GM19099 (cell line): ENCODE measurements around the gene ABI3BP.

ENCODE experiments used
- POLR2A ChIP-seq: IDR thresholded peaks from 3 replicates; pipeline ENCODE4 v1.6.1; 2011; ENCODE audit warnings: low read depth; ENCODE audit not compliant: insufficient read length; ENCODE audit errors: extremely low read depth

ABI3BP gene

GRCh38 chr3:100850156-100850555 is 143.1 kb downstream of the ABI3BP start:
- no peak for TF ChIP-seq POLR2A

DNA sequence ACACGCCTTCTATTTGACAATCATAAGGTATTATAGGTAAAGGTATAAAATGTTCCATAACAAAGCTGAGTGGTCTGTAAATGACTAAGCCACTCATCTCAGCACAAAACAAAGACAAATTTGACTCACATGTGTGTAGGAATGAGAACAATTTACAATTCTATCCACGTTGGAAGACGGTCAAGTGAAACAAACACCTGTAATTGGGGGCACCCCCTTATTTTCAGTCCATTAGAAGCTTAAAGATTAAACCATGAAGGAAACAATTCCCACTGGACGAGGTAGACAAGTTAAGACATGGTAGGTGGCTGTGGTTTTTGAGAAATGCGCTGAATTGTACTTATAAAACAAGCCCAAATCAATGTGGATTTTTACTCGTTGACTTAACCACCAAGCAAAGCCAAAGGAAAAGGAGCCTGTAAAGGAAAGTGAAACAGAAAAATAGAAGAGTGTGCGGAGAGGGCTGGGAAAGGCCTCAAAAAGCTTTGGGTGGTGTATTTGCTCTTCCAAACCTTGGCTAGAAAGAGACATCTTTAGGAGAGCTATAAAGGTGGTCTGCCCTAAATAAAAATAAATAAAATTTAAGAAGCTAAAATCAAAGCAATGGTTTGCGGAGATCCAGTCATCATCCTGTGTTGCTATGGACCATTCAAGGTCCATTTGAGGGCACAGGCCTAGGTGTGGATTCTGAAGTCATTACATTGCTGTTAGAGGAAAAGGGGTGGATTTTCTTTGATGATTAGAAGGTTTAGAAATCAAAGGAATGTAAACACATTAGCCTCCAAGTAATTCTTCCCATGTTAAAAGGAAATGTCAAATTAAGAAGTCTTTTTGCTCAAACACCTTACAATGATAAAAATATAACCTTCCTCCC is 148.9 kb downstream of the ABI3BP start:
- no peak for TF ChIP-seq POLR2A

DNA sequence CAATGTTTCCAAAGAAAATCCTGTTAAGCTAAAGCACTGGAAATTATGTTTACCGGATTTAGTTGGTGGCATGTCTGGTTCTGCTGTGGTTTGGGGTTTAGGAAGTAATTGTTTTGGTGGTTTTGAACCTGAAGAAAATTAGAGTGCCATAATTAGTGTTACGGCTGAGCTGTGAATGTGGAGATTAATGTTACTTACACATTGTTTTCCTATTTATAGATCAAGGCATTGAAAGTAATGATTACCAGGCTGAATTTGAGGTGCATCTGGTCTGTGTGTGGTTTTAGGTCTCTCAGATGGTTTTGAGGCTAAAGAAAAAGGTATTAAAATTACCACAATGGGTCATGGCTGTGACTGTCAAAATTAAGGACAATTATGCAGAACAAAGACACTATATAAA is 155.1 kb downstream of the ABI3BP start:
- no peak for TF ChIP-seq POLR2A

GRCh38 chr3:100836661-100837060 is 156.6 kb downstream of the ABI3BP start:
- TF ChIP-seq POLR2A, result no peak

- no peak for TF ChIP-seq POLR2A
Measured at GRCh38 chr3:100834332-100834731, 158.9 kb downstream of the ABI3BP start.

- no peak for TF ChIP-seq POLR2A
Measured at GRCh38 chr3:100833483-100833882, 159.7 kb downstream of the ABI3BP start.

DNA sequence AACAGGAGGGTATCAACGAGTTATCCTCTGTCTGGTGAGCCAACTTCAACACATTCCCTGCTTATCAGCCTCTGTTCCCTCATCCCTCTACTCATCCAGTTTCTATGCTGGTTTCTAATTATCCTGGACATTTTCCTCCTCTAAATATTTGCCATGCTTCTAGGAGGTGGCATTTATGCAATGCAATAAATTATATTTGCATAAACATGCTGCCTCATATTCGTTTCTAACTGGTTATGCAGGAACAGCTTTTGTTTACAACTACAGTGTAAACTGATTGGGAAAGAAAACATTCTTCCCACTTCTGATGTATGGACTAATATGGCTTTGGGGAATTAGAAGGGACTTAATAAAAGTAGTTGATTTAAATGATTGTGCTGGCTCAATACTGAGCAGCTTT is 161.6 kb downstream of the ABI3BP start:
- no peak for TF ChIP-seq POLR2A

DNA sequence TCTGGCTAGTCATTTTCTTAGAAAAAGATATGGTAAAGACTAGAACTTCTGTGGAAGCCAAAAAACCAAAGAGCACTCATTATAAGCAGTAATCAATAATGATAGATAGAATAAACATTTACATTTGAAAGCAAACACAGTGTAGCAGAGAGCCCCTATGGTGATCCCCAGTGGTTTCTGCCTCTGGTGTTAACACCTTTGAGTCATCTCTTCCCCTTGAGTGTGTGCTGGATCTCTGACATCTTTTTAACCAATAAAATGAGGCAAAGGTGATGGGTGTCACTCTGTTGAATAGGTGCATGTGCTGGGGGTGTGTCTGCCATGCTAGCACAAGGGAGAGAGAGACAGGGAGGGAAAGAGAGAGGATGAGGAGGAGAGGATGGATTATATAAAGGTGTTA is 162.3 kb downstream of the ABI3BP start:
- no peak for TF ChIP-seq POLR2A

DNA sequence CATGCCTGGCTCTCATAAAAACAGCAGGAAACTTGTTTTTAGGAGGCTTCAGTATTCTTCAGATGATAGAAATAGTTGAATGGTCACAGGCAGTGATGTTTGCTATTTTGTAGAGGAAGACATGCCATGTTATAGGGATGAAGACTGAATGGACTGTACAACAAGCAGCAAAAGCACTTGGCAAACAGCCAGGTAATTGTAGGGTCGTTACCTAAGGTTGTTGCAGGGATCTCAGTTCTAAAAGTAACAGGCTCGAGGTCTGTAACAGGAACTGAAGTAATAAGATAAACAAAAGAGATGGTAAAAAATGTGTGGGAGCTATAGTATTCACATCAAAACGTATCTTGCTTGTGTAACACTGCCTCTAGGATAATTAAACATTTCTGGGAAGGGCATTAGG is 167.6 kb downstream of the ABI3BP start:
- TF ChIP-seq POLR2A, result no peak

DNA sequence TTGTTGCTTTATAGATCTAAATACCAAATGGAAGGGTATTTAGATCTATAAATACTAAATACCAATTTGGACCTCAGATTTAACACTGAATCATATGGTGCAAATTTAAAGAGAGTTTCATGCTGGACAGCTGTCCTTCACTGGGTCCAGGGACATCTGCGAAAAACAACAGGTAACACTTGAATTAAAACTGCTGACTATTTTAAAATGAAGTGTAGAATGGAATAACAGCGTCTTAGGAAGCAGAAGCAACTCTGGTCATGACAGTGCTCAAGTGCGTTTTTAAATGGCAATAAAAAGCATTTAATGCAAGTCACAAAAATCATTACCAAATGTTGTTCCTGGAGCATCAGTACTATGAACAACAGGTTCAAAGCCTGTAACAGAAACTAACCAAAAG is 177.6 kb downstream of the ABI3BP start:
- no peak for TF ChIP-seq POLR2A

GRCh38 chr3:100813828-100814227 is 179.4 kb downstream of the ABI3BP start:
- no peak for TF ChIP-seq POLR2A

DNA sequence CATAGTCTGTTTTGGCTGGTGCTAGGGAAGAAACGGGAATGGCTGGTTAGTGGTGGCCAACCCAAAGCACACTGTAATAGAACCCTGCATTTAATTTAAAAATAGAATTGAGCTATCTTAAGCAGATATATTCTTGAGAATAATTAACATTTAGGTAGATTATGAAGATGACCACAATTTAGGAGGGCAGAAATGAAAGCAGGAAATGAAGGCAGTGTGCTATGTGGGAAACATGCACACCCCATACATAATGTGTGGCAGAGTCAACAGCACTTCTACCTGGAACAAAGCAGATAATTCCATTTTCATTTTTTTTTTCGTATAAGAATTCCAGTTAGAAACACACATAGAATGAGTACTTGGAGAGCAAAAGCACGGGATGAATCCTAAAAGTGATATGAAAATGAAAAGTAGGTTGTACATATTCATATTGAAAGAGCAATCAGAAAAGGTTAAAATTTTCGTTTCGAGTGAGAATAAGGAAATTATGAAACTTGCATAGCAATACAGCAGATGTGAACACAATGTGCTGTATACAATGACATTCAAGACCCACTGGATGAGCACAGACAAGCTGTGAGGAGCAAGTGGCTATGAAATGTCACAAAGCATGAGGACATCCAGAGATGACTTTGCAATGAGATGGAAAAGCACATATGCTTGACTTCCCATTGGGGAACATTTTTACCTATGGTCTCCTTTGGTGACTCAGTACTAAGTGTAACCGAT is 181.3 kb downstream of the ABI3BP start:
- TF ChIP-seq POLR2A, result no peak

DNA sequence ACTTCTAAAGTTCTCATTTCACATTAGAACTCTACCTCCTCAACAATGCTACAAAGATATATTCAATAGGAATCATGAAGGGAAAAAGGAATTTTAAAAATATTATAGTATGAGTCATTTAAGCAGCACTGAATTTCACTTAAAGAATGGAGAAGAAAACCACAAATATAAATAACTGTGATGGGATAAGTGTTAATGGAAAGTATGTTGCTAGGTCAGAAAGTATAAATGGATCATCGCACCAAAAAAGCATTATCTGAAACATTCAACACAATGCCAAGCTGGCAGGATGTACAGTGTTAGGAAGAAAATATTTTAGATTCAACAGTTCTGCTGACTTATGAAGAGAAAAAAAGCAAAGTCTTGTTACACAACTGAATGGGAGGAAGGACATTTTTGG is 182.6 kb downstream of the ABI3BP start:
- TF ChIP-seq POLR2A, result no peak

DNA sequence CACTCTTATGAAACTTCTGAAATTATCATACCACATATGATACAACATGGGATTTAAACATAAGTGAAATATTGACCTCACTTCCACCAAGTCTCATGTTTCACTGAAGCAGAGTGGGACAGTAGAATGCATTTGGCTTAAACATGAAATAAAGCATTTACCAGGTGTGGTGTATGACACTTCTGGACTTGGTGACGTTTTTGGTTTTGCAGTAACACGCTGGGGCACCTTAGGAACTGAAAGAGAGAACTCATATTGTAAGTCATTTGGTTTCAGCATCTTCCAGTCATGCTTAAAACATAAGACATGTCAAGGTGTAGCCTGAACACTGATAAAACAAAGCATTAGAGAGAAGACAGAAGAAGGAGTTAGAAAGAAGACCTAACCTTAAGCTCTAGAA is 188.6 kb downstream of the ABI3BP start:
- TF ChIP-seq POLR2A, result no peak

DNA sequence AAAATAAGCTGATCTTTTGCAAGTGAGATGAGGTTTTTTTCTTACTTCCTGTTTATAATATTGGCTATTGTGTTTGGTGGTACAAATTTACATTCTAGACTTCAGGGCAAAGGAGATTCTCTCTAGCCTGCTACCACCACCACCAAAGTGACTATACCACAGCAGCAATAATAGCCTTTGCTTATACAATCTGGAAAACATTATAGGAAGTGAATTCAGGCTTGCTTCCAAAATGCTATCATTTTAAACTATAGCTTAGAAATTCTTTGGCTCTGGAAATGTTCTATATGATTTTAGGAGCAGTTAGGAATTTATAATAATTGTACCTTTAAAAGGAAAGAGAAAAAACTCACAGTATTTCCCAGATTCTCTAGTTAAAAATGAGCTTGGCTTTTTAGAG is 189.5 kb downstream of the ABI3BP start:
- no peak for TF ChIP-seq POLR2A

DNA sequence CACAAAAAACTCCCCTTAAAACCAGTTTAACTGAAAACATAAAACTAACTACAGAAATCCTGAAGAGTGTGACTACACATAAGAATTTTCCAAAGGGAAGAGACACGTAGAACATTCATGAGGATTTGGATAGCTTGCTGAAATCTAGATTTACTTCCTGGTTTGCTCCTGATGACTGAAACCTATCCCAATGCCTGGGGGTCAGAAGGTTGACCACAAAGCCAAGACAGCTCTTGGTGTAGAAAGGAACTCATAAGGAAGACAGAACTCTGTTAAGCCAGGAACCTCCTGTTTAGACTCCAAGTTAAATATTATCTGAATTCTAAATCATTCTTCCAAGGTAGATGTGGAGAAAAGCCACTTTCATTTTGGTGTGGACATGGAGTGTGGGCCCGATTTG is 191.1 kb downstream of the ABI3BP start:
- no peak for TF ChIP-seq POLR2A
